ENCODE results near the gene TENM3.
A peak's percentile ranks its signal among the peaks of the same experiment; 100 is the strongest.

The TENM3 gene

GRCh38 chr4:182219411-182220056 lies 23.7 kb upstream of the TENM3 start:
- TF ChIP-seq CTCF (IDR thresholded peaks at IDR 0.05; ENCODE audit: low read depth, low read length) = no peak
- DNase-seq (ENCODE audit: extremely low read depth, low read depth) = no peak

GRCh38 chr4:182221987-182222386 lies 21.2 kb upstream of the TENM3 start:
- no peak for TF ChIP-seq CTCF (IDR thresholded peaks at IDR 0.05; ENCODE audit: low read depth, low read length)
- DNase-seq (ENCODE audit: extremely low read depth, low read depth) = peak; percentile 44

GRCh38 chr4:182222766-182223165 lies 20.4 kb upstream of the TENM3 start:
- no peak for DNase-seq (ENCODE audit: extremely low read depth, low read depth)
- no peak for TF ChIP-seq CTCF (IDR thresholded peaks at IDR 0.05; ENCODE audit: low read depth, low read length)

- no peak for TF ChIP-seq CTCF (IDR thresholded peaks at IDR 0.05; ENCODE audit: low read depth, low read length)
- DNase-seq (ENCODE audit: extremely low read depth, low read depth) = no peak
Measured at GRCh38 chr4:182223708-182224107, 19.5 kb upstream of the TENM3 start.

GRCh38 chr4:182224192-182224850 lies 18.9 kb upstream of the TENM3 start:
- DNase-seq (ENCODE audit: extremely low read depth, low read depth) = no peak
- no peak for TF ChIP-seq CTCF (IDR thresholded peaks at IDR 0.05; ENCODE audit: low read depth, low read length)

- no peak for DNase-seq (ENCODE audit: extremely low read depth, low read depth)
- TF ChIP-seq CTCF (IDR thresholded peaks at IDR 0.05; ENCODE audit: low read depth, low read length) = no peak
Measured at GRCh38 chr4:182225257-182225852, 17.8 kb upstream of the TENM3 start.

GRCh38 chr4:182227611-182228010 lies 15.6 kb upstream of the TENM3 start:
- no peak for TF ChIP-seq CTCF (IDR thresholded peaks at IDR 0.05; ENCODE audit: low read depth, low read length)
- DNase-seq (ENCODE audit: extremely low read depth, low read depth) = no peak
